Myocyte (in vitro differentiated cells): ENCODE data around the gene TOLLIP. TPM values are rescaled to one million over a fixed set of nuclear protein-coding genes. Genes with fewer than 3 reads are reported as not detected.
A peak's percentile ranks its signal among the peaks of the same experiment; 100 is the strongest.
"Not testable (repeated sequence)": the region's sequence is repeated elsewhere in the genome, so short reads cannot be mapped to it uniquely, and the experiment has no call there.

Source experiments
- DNase-seq: peaks from one replicate; pipeline ENCODE4 v3.0.0-alpha.2; 2012; ENCODE audit warnings: low read depth
- total RNA-seq: library from RNA; depleted of rRNA; stranded (reverse); fragments of >200 nt; gene quantifications from 2 replicates; pipeline ENCODE4 v1.2.3, GENCODE V29; 2014

Gene TOLLIP
- total RNA-seq, 1 donor from 2014 or later, result 41.6 TPM

DNA sequence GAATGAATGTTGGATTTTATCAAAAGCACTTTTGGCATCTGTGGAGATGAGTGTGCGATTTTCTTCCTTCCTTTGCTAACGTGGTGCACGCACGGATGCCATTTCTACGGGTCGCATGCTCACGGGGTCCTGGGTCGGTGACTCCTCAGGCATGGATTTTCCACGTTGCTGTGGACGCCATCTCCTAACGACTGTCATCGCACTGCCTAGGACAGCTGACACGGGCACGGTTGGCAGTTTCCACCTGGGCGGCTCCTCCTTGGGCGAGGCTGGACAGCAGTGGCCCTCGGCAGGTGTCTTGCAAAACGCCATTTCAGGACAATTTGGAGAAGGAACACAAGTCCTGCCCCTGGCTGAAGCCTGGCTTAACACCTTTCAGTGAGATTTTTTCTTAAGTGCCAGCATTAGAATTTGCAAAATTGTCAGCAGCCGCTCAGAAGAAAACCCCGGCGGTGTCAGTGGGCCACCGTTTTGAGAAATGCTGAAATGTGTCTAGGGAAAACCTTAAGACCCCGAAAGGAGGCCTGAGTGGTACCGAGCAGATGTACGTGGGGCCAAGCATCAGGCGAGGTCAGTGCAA, 34.7 kb upstream of the TOLLIP start:
- no peak for DNase-seq

DNA sequence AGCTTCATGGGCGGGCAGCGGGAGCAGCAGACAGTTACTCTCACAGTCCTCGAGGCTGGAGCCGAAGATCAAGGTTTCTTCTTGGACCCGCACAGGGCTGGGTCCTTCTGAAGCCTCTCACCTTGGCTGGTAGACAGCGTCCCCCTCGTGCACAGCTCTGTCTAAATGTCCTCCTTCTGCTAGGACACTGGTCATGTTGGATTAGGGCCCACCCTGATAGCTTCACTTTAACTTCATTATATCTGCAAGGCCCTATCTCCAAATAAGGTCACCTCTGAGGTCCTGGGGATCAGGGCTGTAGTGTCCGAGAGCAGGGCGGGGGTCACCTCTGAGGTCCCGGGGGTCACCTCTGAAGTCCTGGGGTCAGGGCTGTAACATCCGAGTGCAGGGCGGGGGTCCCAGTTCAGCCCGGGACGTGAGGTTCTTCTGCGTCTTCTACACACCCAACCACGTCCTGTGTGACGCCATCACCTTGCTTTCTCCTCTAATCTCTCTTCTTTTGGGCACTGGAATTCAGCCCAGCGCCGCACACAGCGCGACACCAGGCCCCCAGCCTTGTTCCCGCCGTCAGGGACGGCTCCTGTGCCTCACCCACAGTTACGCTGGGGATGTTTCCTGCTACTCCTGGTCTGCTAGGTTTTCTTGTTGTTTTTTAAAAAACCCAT, 34.1 kb upstream of the TOLLIP start:
- DNase-seq, result no peak

DNA sequence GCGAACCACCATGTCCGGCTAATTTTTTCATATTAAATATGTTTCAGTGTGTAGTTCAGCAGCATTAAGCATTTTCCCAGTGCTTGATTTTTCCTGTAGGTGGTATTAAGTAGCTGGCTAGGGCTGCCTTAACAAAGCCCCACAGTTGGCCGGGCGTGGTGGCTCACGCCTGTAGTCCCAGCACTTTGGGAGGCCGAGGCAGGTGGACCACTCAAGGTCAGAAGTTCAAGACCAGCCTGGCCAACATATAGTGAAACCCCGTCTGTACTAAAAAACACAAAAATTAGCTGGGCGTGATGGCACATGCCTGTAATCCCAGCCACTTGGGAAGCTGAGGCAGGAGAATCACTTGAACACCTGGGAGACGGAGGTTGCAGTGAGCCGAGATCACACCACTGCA, 33.5 kb upstream of the TOLLIP start:
- DNase-seq, result no peak

DNA sequence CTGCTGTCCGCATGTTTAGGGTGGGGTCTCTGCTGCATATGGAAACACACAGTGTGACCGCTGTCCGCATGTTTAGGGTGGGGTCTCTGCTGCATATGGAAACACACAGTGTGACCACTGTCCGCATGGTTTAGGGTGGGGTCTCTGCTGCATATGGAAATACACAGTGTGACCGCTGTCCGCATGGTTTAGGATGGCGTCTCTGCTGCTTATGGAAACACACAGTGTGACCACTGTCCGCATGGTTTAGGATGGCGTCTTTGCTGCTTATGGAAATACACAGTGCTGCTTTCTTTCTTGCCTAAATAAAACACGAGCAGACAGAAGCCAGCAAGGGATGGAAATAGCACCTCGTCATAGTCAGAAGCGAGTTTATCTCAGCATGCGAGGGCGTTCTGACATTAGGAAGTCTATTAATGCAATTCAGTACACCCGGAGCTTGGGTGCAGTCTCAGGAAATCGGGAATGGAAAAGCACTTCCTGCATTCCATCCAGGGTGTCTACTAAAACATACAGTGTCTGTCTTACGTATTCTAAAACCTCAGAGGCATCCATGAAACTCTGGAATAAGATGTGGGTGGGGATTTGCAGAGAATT, 32.6 kb upstream of the TOLLIP start:
- peak; percentile 6 for DNase-seq

DNA sequence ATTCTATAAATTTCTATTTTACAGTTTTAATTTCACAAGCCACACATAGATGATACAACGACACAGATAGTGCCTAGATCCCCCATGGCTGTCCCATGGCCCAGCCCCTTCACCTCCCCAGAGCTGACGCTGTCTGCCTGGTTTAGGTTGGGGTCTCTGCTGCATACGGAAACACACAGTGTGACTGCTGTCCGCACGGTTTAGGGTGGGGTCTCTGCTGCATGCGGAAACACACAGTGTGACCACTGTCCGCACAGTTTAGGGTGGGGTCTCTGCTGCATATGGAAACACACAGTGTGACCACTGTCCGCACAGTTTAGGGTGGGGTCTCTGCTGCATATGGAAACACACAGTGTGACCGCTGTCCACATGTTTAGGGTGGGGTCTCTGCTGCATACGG, 31.8 kb upstream of the TOLLIP start:
- DNase-seq, result not testable (repeated sequence)

DNA sequence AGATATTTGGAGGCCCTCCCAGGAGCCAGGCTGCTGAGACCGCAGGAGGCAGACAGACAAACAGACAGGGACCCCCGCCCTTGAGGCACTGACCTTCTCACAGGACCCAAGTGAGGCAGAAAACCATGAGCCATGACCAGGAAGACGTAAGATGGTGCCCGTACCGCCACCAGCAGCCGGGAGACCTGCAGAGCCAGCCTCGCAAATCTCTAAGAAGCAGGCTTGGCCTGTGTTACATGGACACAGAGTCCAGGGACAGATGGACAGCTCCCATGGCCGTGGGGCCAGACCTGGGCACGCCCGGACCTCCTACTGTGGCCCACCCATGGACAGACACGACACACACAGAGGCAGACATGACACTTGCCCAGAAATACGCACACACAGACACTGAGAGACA, 30.7 kb upstream of the TOLLIP start:
- DNase-seq, result no peak

DNA sequence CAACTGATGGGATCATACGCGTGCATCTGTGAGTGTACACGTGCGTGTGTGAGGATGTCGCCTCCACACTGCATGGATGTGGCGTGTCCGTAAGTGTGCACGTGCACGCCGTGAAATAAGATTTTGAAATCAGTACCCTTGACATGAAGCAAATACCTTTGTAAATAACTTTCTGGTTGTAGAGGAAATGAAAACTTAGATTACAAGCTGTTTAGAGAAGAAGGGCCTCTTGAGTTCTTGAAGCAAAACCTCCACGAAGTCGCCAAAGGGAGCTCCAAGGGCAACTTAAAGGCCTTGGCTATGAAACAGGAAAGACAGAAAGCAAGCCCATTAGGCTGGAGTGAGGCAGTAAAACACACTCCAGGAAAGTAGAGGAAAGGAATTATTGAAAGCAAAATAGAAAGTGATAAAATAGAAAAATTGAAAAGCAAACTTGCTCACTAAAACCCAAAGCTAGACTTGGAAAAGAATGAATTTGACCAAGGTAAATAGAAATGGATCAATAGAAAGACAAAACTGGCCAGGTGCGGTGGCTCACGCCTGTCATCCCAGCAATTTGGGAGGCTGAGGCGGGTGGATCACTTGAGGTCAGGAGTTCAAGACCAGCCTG, 29.7 kb upstream of the TOLLIP start:
- no peak for DNase-seq

DNA sequence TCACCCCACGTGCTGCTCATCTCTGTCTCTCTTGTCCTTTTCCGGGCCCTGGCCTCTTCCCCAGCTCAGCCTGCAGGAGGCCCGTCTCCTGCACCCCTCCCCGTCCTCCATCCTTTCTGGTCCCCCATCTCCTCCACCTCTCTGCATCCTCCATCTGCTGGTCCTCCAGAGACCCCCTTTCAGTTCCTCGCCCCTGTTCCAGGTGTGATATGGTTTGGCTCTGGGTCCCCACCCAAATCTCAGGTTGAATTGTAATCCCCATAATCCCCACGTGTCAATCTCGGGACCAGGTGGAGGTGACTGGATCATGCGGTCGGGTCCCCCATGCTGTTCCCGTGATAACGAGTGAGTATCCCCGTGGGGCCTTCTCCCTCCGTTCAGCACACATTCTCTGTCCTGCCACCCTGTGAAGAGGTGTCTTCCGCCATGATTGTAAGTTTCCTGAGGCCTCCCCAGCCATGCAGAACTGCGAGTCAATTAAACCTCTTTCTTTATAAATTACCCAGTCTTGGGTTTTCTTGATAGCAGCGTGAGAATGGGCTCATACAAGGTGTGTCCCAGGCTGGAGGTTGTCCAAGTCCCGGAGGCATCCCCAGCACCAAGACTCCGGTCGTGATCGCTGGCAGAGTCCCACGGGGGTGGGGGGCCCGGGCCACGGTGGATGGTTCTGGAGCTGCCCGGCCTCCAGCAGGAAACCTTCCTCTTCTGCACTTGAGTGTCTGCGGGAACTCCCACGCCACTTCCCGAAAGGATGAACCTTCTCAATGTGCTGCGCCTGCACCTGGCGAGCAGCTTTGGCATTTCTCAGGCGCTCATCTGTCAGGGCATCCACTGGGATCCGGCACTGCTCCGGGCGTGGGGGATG, 29.0 kb upstream of the TOLLIP start:
- DNase-seq, result no peak

DNA sequence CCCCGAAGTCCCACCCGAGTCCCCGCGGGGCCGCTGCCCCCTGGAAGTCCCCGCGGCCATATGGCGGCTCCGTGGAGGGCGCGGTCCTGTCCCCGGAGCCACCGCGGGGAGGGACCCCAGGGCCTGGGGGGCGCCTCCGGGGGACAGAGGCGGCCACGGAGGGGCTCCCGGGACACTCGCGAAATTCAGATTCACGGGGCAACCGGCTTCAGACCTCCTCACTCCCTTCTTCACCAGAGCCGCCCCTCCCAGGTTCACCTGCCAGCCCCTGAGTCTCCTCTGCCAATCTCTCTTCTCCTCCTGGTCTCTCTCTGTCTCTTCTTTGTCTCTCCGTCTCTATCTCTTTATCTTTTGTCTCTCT, 28.2 kb upstream of the TOLLIP start:
- no peak for DNase-seq

DNA sequence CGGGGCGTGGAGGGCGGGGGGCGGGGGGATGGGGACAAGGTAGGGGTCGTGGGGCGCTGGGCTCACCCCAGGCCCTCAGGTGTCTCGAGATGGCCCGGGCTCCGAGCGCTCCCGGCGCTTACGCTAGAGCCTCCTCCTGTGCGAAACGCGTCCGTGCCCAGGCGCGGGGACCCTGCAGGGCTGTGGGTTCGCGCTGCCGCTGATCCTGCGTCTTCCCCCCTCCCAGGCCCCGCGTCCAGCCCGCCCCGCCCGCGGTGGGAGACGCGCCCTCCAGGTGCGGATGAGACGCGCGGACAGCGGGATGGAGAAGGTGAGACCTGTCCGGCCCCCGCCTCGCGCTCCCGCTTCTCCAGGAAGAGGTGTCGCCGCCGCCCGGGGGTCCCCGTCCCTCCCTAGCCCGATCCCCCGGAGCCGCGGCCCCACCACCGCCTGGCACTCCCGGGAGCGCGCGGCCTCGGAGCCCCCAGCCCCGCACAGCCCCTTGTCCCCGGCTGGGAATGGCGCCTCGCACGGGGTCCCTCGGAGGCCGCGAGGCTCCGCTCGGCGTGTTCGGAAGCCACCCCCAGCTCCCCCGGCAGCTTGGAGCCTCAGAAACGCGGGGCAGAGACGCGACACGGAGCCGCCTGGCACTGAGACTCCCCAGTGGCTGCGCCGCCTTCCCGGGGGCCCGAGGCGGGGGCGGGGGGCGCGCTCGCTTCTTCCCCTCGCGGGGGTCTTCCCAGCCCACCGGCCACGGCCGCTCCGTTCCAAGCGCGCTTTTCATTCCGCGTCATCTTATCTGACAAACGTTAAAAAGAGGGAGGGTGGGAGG, 27.6 kb upstream of the TOLLIP start:
- DNase-seq, result no peak

DNA sequence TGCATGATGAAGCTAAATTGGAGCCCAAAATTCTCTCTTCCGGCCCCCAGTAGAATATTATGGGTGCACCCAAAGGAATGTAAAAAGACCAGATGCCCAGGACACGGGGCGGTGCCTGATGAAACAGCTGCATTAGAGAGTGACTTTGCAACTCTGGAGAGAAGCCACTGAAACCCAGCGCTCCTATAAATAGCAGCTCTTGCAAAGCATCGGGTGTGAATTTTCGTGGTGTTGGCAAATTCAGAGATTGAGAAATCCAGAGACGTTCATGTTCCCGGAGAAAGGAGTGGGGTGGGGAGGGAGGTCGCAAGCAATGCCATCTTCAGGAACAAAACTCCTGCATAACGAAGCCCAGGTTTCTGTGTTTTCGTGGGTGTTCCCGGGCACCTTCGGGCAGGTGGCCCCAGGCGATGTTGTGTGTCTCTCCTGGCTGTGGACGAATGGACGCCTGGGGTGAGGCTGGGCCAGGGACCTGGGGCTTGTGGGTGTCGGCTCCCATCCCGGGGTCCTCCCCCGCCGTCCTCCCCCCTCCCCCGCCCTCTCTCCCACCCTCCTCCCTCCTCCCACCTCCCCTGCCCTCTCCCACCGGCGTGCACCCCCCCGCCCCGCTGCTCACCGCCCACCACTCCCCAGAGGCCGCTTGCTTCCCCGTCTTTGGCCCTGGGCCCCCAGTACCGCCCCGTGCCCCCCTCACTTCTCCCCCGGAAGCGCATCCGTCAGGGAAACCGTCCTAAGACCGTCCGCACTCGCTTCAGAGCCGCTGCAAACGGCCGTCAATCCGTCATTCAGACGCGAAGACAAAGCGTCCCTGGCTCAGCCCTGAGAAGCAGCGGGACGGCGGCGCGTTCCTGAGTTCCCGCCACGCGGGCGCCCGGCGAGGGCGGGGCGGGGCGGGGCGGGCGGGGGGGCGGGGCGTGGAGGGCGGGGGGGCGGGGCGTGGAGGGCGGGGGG, 26.7 kb upstream of the TOLLIP start:
- peak; percentile 89 for DNase-seq

DNA sequence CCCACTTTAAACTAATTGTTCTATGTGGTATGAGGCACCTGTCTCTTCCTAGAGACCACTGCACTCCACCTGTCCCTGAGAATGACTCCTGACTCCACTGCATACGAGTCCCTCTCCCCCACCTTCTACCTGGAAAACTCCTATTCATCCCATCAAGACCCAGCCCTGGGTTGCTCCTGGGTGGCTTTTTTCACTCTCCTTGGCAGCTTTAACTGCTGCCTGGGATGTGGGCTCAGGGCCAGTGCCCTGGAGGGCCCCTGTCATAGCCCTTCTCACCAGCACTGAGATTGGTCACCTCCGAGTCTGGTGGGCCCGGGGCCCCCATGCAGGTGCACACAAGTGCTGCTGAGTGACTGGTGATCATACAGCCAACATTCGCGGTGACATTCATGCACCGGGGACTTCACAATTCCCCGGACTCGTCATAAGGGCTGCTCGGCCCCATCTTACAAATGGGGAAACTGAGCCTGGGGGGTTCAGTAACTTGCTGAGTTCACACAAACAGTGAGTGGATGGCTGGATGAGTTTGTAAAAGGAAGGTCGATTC, 25.9 kb upstream of the TOLLIP start:
- no peak for DNase-seq

DNA sequence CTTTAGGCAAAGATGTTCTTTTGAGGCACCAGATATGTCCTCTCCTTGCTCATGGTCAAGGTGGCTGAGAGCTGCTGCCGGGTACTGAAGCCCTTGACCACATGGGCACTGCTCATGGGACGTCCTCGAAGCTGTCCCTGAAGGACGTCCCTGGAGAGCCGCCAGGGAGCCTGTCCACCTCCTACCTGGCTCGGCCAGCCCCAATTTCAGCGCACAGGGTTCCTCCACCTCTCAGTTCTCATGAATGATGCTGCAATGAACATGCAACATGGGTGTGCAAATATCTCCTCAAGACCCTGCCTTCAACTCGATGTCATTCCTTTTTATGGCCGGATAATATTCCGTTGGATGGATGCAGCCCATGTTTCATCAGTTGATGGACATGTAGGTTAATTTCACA, 24.4 kb upstream of the TOLLIP start:
- DNase-seq, result no peak

DNA sequence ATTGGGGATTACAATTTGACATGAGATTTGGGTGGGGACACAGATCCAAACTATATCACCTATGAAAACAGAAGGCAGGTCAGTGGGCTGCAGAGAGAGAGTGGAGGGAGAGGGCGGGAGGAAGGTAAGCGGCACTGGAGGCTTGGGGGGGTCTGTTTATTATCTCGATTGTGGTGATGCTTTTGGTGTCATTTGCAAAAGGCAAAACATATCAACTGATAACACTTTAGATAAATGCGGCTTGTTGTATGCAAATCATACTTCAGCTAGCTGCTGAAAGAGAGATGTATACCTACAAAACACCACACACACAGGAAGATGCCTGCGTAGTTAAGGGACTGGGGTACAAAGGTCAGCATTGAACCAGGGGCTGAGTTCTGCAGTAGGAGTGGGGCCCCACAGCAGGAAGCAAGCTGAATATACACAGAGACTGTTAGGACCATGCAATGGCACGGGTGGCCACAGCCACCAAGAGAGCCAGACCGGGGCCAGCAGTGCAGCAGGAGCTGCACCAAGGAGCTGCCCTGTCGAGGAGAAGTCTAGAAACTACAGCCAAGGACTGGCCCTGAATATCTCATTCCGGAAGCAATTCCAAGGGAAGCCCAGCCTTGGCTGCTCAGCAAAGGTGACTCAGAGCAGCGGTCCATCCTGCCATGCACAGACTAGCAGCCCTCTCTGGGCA, 23.8 kb upstream of the TOLLIP start:
- DNase-seq, result no peak

DNA sequence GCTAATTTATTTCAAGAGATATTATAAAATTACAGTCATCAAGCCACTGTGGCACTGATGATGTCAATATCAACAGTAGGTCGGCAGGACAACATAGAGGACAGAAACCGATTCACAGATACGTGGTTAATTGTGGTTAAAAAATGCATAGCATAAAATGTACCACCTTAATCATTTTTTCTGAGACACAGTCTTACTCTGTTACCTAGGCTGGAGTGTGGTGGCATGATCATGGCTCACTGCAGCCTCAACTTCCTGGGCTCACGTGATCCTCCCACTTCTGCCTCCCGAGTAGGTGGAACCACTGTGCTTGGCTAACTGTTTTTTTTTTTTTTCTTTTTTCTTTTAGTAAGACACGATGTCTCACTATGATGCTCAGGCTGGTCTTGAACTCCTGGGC, 21.0 kb upstream of the TOLLIP start:
- DNase-seq, result no peak

DNA sequence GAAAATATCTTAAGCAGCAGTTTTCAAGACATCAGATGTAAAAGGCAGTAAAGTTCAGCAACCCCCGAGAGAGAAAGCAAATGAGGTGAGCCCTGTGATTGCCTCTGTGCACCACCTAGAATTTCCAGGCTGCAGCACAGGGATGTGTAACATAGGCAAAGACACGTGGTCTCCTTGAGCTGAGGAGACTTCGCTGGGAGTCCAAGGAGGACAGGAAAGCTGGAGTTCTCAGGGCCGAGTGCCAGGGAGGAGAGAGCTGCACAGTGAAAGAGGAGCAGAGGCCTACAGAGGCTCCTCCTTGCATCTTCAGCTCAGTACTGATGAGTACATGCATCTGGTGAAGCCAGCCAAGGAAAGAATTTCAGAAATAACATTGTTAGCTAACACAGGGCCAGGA, 17.6 kb upstream of the TOLLIP start:
- no peak for DNase-seq

DNA sequence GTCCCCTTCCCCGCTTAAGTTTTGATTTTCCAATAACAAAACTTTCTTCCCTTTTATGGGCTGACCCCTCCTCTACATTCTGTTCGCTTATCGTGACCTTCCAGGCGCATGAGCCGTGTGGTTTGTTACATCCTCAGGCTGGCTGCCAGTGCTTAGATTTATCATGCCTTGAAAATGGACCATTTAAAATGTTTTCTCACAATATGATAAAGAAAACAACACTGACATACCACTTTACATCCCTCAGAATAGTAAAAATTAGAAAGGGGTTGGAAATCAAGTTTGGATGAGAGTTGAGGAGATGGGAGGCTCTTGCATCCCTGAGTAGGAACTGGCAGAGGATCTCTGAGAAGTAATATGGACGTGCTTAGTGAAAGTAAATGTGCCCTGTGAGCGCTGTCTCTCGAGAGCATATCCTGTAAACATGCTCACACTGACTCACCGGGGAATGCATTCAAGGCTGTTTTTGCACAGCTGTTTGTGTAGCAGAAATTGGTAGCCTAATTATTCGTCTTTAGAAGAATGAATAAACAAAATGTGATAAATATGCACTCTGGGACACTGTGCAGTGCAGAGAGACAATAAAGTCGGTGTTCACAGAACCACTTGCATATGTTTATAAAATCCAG, 17.1 kb upstream of the TOLLIP start:
- DNase-seq, result no peak

DNA sequence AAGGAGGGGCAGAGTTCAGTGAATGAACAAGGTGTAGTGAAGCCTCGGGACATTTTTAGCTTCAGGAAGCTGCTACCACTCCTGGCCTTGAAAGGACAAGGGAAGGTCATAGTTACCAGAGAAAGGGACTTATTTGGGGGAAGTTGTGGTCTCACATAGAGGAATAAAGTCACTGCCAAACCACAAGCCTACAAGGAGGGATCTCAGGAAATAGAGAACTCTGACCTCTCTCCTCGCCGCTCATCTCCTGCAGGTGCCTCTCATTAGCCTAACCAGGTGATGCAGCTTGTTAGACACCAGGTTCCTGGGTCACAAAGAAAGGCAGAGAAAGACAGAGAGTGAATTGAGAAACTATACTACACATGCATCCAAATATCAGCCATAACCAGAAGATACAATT, 14.3 kb upstream of the TOLLIP start:
- no peak for DNase-seq
